Fibroblast of peridontal ligament (primary cell): Measurements from ENCODE around the gene GAL3ST2.
"Not testable (repeated sequence)": the region's sequence is repeated elsewhere in the genome, so short reads cannot be mapped to it uniquely, and the experiment has no call there.

Experiments used
- DNase-seq: peaks from one replicate; pipeline ENCODE4 v3.0.0-alpha.2; 2010; ENCODE audit errors: extremely low read depth

Gene GAL3ST2

DNA sequence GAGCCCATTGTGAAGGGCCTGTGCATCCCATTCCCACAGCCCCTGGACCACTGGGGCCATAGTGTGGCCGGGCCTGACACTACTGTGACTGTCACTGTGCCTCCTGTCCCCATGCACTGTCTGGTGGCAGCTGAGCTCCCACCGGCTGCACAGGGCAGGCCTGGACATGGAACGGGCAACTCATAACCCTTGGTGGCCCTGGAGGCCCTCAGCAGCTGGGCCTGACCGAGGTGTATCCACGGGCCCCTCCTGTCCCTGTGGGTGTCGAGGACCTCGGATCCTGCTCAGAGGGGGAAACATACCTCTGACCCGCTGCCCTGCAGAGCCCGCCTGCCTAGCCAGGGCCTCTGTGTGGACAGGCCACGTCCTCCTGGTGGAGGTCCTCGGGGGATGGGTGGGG is 7.8 kb upstream of the GAL3ST2 start:
- DNase-seq: no peak

DNA sequence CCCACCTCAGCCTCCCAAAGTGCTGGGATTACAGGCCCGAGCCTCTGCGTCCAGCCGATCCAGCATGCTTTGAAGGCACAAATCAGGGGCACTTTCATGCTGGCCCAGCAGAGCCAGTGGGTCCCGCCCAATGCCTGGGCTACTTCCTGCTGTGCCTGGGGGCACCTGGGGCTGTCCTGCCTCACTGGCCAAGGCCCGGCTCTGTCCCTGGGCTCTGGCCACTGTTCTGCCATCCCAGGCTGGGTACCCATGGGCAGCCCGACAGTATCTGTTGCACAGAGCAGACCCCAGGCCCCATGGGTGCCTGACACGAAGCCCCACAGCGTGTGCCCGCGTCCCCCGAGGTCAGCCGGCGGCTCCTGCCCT is 6.8 kb upstream of the GAL3ST2 start:
- DNase-seq: no peak

DNA sequence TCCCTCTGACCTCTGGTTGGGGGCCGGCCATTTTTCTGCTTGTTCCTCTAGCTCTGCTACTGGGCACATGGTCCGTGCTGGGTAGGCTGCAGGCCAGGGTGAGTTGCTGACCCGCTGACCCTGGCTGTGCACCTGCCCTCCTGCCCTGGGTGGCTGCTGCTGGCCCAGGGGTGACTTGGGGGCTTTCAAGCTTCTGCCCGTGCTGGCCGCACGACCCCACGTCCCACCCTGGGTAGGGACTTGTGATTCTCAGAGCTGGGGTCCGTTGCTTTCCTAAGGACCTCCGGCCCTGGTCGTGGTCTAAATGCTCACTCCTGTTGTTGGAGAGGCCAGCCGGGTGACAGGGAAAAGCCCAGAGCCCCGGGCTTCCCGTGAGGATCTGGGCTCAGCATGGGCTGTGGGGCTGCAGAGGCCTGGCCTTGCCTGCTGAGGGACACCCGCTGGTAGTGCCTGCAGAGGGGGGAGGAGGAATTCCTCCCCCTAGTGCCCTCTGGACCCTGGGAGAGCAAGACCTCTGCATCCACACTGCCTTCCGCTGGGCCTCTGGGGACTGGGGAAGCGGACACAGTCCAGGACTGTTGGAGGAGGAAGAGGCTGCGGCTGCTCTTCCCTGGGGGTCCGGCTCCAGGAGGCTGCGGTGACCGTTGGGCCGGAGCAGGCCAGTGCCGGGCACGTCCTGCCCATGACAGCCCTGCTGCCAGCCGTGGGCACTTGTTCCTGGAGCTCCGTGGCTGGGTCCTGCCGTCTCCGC is 6.3 kb upstream of the GAL3ST2 start:
- no peak for DNase-seq

DNA sequence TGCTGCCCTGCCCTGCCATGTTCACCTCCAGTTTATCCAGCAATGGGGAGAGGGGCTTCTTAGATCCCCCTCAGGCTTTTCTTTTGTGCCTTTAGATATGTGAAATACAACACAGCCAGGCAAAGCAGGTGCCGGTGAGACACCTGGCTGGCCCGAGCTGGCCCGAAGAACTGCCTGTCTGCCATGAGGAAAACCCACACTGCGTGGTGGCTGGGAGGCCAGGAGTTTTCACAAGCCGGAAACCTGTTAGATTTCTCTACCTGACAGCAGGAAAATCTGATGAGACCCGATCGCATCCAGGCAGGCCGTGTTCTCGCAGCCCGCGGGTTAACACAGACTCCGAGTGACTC is 5.7 kb upstream of the GAL3ST2 start:
- DNase-seq: no peak

DNA sequence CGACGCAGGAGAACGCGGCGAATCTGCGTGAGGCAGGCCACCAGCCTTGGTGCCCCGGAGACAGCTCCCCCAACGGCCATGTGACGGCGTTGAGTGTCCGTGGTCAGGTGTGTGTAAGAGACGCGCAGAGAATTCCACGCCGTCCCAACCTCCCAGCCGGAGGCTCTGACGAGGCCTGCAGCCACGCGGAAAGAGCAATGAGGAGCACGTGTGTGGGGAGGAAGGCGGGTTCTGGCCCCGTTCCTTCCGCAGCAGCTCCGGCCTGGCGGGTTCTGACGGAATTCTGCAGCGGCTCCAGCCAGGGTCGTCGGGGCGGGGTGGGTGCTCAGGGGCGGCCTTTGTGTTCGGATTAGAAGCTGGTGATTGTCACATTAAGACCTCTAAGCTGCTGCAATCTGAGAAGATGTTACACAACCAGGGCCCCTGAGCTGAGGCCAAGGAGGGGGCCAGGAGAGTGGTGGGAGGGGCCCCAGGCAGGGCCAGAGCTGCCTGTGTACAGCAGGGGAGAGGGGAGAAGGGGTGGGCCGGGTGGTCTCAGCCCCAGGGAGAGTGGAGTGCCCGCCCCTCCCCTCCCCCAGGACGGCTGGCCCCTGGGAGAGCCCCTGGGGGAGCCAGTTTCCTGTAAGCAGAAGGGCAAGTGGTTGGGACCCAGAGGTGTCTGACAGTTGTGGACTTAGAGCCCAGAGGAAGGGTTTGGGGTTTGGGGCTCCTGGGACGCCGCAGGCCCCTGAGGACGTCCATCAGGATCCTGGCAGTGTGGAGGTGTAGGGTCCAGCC is 5.1 kb upstream of the GAL3ST2 start:
- peak; percentile 29 for DNase-seq

DNA sequence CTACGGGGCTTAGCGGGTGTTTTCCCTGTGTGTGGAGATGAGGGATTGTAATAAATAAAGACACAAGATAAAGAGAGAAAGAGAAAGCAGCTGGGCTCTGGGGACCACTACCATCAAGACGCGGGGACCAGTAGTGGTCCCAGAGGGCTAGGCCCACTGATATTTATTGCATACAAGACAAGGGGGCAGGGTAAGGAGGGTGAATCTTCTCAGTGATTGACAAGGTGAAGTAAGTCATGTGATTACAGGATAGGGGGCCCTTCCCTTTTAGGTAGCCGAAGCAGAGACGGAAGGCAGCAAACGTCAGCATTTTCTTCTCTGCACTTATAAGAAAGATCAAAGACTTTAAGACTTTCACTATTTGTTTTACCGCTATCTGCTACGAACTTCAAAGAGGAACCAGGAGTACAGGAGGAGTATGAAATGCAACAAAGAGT is 4.5 kb upstream of the GAL3ST2 start:
- DNase-seq: no peak

DNA sequence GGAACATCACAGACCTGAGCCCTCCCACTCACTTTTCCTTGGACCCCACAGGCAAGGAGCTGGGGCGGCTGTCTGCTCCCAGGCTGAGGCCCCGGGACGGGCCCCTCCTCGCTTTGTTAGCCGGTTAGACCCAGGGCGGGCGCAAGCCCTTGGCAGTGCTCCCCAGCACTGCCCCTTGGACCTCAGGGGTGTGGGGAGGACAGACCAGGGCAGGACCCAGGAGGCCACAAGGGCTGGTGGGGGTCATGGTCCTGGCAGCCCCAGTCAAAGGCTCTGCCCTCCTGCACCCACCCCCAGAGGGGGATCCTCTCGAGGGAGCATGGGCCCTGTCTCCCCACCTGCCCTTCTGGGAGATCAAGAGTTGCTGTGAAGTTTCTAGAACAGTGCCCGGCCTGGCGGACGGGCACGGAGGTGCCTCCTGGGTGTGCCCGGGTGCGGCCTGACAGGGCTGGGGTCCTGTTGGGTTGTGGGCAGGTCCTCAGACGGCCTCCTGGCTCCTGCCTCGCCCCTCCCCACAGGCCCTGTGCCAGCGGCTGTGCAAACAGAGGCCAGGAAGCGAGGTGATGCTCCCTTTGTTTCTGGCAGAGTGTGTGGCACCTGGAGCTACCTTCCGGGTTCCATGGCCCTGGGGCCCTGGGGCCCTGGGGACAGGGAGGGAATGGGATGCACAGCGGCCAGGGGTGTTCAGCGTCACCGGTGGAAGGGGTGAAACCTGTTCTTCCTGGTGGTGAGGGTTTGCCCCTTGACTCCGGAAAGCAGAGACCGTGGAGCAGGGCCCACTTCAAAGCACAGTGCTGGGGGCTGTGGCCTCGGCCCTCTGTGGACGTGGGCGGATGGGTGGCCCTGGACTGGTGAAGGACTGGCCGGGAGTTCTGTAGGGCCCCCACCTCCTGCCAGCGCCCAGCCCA is 2.9 kb upstream of the GAL3ST2 start:
- no peak for DNase-seq

DNA sequence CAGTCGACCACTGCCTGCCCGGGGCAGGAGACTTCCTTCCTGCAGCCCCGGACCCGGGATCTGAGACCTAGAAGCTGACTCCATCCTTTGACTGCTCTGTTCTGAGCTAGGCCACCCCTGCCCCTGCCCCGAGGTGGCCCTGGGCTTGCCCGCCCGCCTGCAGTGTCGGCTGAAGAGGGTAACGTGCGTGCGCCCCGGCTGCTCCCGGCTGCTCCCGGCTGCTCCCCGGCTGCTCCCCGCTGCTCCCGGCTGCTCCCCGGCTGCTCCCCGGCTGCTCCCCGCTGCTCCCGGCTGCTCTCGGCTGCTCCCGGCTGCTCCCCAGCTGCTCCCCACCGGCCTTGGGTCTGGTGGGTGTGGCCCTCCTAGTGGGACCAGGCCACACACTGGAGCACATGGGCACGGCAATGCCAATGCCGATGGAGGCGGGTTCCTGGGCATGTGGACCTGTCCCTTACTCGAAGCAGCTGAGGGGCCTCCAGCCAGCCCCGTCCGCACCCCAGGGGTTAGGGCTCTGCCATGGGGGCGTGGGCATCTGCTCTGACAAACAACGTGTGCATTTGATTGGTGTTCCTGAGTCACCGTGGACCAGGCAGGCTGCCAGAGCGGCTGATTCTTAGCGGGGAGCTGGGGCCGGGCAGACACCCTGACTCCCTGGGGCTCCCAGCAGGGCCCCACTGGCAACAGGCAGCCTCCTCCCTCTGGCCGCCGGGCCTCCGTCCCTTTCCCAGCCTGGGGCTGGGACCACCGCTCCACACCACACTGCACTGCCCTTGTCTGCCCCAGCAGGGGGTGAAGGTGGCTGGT is 2.0 kb upstream of the GAL3ST2 start:
- peak; percentile 49 for DNase-seq

DNA sequence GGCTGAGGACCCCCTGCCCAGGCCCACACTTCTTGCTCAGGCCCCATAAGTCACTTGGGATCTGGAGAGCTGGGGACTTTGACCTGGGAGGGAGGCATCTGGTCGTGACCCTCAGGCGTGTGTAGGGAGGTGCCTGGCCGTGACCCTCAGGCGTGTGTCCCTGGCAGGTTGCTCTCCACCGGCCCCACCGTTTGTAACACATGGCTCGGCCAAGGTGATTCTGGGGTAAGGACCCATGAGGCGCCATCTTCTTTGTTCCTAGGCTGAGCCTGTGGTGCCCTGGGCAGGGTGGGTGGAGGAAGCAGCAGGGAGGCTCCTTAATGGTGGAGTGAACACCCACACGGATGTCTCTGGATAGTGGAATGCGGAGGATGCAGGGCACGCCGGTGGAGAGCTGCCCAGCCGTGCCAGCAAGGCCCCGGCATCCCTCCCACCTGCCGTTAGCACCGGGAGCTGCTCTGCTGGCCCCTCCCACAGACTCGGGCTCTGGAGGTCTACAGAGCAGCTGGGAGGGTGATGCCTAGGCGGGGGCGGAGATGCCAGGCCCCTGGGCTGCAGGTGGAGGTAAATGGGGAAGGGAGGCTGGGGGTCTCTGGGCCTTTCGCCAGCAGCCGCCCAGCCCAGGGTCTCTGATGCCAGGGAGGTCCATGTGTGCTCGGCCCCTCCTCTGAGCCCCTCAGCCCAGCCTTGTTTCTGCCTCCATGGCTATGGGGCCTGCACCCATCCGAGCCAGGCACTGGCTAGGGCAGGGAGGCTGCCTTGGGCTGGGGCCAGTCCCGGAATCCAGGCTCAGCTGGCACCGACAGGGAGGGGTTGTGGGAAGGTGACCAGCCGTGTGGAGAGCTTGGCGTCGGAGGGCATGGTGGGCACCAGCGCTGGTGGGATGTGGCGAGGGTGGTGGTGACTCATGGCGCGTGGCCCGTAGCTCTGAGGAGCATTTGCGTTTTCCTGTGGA is 1.1 kb upstream of the GAL3ST2 start:
- no peak for DNase-seq

DNA sequence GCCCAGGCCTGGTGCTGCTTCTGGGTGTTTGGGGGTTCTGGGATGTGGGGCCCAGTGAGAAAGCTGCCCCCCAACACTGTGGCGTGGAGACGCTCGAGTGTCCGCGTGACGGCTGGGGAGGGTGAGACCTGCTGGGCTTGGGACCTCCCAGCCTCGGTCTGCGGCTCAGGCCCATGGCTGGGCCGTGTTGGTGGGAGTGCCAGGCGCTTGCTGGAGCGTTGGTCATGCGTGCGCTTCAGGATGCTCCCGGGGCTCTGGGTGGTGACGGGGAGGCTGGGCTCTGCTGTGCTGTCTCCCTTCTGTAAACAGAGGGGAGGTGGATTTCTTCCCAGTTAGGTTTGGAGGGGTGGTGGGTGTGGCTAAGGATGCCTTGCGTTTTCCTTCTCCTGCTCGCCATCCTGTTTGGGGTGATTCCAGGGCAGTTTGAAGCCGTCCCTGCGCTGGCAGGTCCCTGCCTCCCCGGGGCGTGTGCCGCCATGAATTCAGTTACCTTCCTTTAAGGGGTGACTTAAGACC is 606 bp downstream of the GAL3ST2 start:
- DNase-seq: no peak

DNA sequence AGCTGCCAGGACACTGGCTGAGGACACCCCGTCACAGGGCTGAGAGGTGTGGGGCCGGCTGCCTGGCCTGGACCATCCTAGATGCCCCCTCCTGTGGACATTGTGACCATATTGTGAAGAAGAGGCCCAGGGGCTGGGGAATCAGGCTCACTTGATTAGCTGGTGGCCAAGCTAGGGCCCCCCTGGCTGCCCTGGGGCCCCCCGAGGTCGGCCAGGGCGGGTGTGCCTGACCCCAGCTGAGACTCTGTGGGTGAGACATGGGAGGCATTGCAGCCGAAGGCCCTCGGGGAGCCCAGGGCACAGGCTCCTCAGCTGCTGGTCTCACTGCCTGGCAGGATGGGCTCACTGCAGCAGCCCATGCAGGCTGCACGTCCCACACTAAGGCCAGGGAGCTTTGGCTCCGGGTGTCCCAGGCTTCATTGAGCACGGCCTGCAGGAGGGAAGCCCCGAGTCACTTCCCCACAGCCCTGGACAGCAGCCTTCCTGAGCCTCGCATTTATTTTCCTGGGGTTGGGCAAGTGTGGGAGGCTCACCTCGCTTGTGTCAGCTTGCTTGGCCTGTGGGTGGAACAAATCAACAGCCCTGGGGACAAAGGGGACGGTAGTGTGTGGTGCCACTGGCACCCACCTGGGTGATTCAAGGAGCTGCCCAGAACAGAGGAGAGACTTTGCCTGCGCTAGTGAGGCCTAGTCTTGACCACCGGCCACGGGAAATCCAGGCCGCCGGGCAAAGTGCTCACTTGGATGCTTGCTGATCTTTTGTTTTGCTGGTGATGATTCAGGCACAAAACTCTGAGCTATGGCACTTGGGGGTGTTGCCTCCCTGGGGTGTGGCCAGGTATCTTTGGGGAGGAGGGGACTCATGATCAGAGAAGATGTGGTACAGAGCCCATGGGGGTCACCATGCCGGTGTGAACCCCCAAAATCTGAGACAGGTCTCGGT is 1.3 kb downstream of the GAL3ST2 start:
- no peak for DNase-seq

DNA sequence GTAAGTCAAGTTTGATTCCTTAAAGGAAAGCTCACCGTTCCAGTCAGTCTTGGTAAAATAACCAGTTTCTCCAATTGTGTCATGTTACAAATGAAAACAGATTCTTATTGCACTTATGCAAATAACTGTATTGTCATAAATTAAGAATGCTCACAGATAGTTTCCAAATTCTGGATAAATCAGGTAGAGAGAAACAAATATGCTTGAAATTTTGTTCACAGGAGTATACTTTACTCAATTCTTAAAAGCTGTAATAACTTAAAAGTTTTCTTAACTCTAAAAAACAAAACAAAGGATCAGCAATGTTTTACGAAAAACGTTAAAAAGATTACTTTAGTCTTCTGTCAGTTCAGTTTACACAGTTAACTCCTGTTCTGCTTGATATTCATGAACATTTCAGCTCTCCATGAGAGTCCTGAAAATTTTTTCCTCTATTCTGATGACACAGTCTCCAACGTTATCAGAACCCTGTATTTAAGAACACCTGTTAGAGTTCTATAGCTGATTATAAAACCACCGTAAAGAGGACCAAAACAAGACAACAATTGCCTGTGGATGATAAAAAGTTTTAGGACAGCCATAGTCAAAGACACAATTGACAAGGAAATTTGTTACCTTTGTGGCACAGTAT is 4.4 kb downstream of the GAL3ST2 start:
- DNase-seq: no peak

DNA sequence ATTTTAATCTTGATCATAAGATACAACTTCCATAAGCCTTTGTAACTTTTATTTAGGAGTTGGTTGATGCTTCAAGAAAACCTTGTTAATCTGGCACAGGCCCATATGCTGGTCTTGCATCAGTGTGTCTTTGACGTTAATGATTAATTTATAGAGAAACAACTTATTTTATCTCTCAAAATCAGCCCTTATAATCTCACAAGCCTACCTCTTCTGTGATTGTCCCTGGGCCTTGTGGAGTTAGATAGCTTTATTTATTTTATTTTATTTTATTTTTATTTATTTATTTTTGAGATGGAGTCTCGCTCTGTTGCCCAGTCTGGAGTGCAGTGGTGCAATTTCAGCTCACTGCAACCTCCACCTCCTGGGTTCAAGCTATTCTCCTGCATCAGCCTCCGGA is 5.4 kb downstream of the GAL3ST2 start:
- DNase-seq: not testable (repeated sequence)

DNA sequence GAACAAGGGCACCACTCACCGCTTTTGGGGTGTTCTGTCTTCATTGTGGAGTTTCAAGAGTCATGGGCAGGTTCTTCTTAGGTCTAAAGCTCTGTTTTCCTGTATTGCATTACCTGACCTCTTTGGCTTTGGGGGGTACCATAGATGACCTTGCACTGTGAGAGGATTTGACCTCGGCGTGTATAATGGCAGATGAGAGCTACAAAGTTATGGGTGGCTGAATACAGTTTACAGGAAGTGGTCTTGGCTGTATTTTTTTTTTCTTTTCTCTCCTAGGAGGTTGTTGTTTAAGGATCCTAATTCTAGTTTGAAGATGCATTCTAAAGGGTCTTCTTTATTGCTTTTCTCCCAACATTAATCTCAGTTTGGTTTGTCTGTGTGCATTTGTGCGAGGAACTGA is 11.5 kb downstream of the GAL3ST2 start:
- DNase-seq: no peak

DNA sequence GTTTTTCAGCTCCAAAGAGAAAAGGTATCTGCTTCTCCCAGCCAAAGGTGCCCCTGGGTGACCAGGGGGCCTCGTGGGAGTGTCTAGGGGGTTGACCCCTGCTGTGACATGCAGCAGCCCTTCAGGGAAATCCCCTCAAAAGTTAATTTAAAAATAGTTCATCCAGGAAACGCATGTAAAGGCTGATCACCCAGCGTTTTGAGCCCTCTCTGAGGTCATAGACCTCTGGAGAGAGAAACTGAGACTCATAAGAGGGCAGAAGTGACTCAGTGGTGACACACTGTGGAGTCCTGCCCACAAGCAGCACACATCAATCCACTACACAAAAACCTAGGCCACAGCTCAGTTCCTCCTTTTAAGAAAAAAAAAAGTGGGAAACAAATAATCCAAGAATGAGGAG is 11.9 kb downstream of the GAL3ST2 start:
- no peak for DNase-seq

DNA sequence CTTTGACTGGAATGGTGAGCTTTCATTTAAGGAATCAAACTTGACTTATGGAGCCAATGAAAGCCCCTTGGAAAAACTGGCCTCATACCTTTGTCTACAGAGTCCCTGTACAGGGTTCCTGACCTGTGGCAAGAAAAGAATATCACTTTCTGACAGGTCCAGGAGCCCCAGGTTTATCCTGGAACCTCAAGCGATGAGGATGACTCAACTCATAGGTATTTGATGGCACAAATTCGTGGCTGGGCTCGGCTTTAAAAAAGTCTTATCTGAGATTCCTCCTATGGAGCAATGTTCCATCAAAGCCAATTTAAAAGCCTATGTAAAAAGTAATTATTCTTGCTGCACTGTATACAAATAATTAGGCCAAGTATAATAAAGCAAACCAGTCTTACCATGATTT is 14.8 kb downstream of the GAL3ST2 start:
- DNase-seq: not testable (repeated sequence)

DNA sequence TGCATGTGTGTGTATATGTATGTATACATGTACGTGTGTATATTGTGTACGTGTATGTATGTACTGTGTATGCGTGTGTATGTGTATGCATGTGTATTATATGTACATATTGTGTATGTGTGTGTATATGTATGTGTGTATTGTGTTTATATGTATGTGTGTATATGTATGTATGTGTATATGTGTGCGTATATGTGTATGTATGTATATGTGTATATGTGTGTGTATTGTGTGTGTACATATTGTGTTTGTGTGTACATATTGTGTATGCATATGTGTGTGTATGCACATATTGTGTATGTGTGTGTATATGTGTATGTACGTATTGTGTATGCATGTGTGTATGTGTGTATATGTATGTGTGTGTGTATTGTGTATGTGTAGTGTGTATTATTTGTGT is 16.8 kb downstream of the GAL3ST2 start:
- no peak for DNase-seq

DNA sequence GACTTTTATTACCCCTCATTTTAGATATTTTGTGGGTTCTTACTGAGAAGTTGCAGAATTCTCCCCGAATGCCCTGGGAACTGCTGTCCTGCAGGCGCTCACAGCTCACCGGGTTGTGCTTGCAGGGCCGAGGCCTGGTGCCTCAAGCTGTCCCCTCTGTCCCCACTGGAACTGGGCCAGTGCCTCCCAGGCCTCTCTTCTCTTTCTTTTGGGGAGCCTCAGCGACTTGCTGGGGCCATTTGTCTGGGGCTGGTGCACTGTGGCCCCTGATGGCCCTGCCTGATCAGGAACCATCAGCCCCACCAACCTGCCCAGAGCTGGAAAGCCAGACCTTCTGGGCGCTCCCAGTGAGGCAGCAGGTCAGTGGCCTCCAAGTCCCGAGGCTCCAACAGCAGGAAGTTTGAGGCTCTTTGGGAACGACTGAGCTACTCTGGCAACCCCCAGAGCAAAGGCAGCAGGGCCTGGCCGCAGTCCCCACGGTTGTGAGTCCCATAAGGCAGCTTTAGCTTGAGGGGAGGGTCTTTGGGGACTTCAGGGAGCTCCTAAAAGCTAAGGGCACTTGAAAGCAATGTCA is 17.7 kb downstream of the GAL3ST2 start:
- no peak for DNase-seq
